H1 (cell line): ENCODE results near the gene TNN.

Experiments
- CBX8 ChIP-seq: fragments of 300-800, 300-1000 bp; sonication (generic); IDR thresholded peaks from 2 replicates; pipeline ENCODE4 v1.7.1; 2016; ENCODE audit warnings: low read depth, low read length, borderline replicate concordance
- CTBP2 ChIP-seq: IDR thresholded peaks from 2 replicates; pipeline ENCODE4 v1.7.0; 2011; ENCODE audit warnings: borderline replicate concordance, mild to moderate bottlenecking, moderate library complexity, mixed read lengths, low read length; ENCODE audit not compliant: insufficient read depth, insufficient read length
- SP4 ChIP-seq: IDR thresholded peaks from 2 replicates; pipeline ENCODE4 v1.6.1; 2012; ENCODE audit warnings: low read length, inconsistent platforms
- TF ChIP-seq, protein P1 (sequence below), 3 experiments: IDR thresholded peaks; 1 replicate in 2 of 3; 2 replicates in 1 of 3; pipeline versions ENCODE4 v1.5.1 to v1.6.1; 2011; ENCODE audit warnings: low read length in 3 of 3, mild to moderate bottlenecking in 3 of 3, inconsistent platforms in 2 of 3, low read depth in 1 of 3, moderate library complexity in 1 of 3; ENCODE audit not compliant: insufficient read depth in 1 of 3; ENCODE audit errors: control extremely low read depth in 1 of 3
- TF ChIP-seq, protein P2 (sequence below): IDR thresholded peaks from 2 replicates; pipeline ENCODE4 v1.6.1; 2011; ENCODE audit warnings: low read length, improper control_type of control experiment

DNA sequence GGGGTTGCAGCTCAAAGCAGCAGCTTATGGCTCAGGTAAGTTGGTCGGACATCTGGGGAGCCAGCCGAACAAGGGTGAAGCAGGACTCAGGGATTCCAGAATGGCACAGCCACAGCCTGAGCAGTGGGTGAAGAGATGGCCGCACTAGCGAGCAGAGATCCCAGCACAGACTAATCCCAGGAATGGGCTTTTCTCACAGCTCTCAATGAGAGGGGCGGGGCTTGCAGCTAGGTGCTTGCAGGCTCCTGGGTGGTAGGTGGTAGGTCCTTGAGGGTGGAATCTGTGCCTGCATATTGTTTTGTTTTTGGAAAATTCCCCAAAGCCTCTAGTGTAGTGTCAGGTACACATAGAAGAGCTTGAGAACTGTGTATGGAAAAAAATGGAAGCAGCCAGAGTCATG is 116.0 kb downstream of the TNN start:
- TF ChIP-seq CTBP2 (no peak), CBX8 (no peak), SP4 (no peak)
- TF ChIP-seq, protein P1, sequence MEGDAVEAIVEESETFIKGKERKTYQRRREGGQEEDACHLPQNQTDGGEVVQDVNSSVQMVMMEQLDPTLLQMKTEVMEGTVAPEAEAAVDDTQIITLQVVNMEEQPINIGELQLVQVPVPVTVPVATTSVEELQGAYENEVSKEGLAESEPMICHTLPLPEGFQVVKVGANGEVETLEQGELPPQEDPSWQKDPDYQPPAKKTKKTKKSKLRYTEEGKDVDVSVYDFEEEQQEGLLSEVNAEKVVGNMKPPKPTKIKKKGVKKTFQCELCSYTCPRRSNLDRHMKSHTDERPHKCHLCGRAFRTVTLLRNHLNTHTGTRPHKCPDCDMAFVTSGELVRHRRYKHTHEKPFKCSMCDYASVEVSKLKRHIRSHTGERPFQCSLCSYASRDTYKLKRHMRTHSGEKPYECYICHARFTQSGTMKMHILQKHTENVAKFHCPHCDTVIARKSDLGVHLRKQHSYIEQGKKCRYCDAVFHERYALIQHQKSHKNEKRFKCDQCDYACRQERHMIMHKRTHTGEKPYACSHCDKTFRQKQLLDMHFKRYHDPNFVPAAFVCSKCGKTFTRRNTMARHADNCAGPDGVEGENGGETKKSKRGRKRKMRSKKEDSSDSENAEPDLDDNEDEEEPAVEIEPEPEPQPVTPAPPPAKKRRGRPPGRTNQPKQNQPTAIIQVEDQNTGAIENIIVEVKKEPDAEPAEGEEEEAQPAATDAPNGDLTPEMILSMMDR (IDR thresholded peaks at IDR 0.05; ENCODE audit: control extremely low read depth in 1 of 3, insufficient read depth in 1 of 3, low read depth in 1 of 3, low read length in 3 of 3), result no peak
- TF ChIP-seq, protein P2, sequence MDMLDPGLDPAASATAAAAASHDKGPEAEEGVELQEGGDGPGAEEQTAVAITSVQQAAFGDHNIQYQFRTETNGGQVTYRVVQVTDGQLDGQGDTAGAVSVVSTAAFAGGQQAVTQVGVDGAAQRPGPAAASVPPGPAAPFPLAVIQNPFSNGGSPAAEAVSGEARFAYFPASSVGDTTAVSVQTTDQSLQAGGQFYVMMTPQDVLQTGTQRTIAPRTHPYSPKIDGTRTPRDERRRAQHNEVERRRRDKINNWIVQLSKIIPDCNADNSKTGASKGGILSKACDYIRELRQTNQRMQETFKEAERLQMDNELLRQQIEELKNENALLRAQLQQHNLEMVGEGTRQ, result no peak
